Thymus (tissue), 11 donors: ENCODE data around the gene C1QL2. TPM values are rescaled to one million over a fixed set of nuclear protein-coding genes. Genes with fewer than 3 reads are reported as not detected.

Experiments
- DNase-seq, 9 donors: peaks; one replicate each; pipeline ENCODE4 v3.0.0-alpha.2; 2013; ENCODE audit warnings: low spot score in 9 of 9, low read depth in 6 of 9, missing footprints in 1 of 9
- H3K27ac ChIP-seq, 2 donors: one replicate each; pipeline ENCODE4 v1.5.1; 2013; ENCODE audit warnings: control low read depth in 1 of 2, low read depth in 1 of 2, low read length in 1 of 2, mild to moderate bottlenecking in 1 of 2, moderate library complexity in 1 of 2
- H3K27me3 ChIP-seq, 2 donors: one replicate each; pipeline ENCODE4 v1.5.1; 2013; ENCODE audit warnings: low read length in 1 of 2; ENCODE audit not compliant: control insufficient read depth in 2 of 2, insufficient read depth in 1 of 2
- H3K36me3 ChIP-seq, 2 donors: one replicate each; pipeline ENCODE4 v1.5.1; 2013; ENCODE audit warnings: low read length in 1 of 2, mild to moderate bottlenecking in 1 of 2, moderate library complexity in 1 of 2; ENCODE audit not compliant: control insufficient read depth in 2 of 2, insufficient read depth in 2 of 2
- H3K4me1 ChIP-seq, 2 donors: one replicate each; pipeline ENCODE4 v1.5.1; 2013; ENCODE audit warnings: low read length in 2 of 2; ENCODE audit not compliant: control insufficient read depth in 2 of 2, insufficient read depth in 2 of 2
- H3K4me3 ChIP-seq, 2 donors: one replicate each; pipeline ENCODE4 v1.5.1; 2013; ENCODE audit warnings: low read length in 2 of 2, control low read depth in 1 of 2, mild to moderate bottlenecking in 1 of 2
- H3K9me3 ChIP-seq, 2 donors: one replicate each; pipeline ENCODE4 v1.5.1; 2013; ENCODE audit warnings: low read length in 1 of 2, mild to moderate bottlenecking in 1 of 2; ENCODE audit not compliant: control insufficient read depth in 2 of 2, insufficient read depth in 1 of 2
- WGBS: extraction: QIAGEN DNeasy Blood & Tissue Kit; methylation state at CpG from one replicate; pipeline ENCODE4 v1.1.7; 2013; 5-methylcytosine and 5-hydroxymethylcytosine counted together
- polyA plus RNA-seq: library from polyadenylated mRNA; stranded (reverse); fragments of 200-250 nt; gene quantifications from one replicate; pipeline ENCODE4 v1.2.3, GENCODE V29; 2013
- total RNA-seq: library from RNA; stranded (reverse); fragments of 120-200 nt; gene quantifications from one replicate; pipeline ENCODE4 v1.2.4, GENCODE V29; 2013
- donor health status: healthy.

Gene C1QL2
- total and polyA plus RNA-seq, 2 donors, result 0.05 to 0.89 TPM

DNA sequence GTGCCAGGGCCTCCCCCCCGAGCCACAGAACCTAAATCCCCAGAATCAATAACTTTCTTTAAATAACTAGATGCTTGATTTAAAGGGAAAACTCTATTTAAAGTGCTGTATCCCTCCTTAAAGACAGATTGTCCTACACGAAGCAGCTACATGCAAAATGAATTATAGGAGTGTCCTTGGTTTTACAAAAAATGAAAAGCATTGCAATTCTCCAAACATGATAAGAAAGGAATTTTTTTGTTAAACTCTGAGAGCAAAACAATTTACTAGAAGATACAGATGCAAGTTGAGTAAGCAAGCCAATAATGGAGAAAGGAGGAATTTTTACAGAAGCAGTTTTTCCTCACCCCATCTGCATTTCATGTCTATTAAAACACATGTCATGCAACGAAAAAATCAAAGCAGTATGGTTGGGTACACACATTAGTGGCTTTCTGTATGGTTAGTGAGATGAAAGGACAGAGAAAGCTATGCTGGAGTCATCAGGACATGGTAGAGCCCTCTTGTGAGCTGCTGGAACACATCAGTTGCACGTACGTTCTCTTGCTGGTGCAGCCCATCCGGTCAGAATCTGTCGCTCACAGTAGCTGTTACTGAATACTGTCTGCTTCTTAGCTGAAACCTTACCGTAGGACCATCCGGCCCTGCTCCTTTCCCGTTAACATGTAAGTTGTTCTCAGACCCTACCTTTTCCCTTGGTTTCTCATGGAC lies 39.1 kb upstream of the C1QL2 start:
- no peak overlapping the region for H3K27ac ChIP-seq
- no peaks in the 10 kb centered on the region for H3K4me1 ChIP-seq
- peaks cover 0 to 7% of the 10 kb centered on the region in 2 donors for H3K27me3 ChIP-seq
- H3K9me3 ChIP-seq, result no peaks in the 10 kb centered on the region
- 92% methylated on average over 10 of the region's 10 CpGs for WGBS
- H3K4me3 ChIP-seq, result no peak overlapping the region
- no peak for DNase-seq
- H3K36me3 ChIP-seq, result no peaks in the 10 kb centered on the region

DNA sequence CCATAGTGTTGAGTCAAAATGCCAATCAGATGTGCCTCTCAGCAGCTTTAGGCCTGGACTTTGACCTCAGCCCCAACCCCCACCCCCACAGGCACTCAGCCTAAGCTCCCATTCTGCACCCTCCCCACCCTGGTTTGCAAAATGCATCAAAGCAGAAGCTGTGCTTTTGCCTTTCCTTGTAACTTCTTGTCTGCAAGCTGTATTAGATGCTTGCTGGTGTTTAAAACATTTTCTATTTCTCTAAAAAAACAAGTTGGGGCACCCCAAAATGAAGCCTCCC lies 38.5 kb upstream of the C1QL2 start:
- H3K27me3 ChIP-seq, result peaks cover 0 to 7% of the 10 kb centered on the region in 2 donors
- H3K36me3 ChIP-seq, result no peaks in the 10 kb centered on the region
- H3K4me1 ChIP-seq, result no peaks in the 10 kb centered on the region
- DNase-seq, result no peak
- H3K27ac ChIP-seq, result no peak overlapping the region
- no peaks in the 10 kb centered on the region for H3K9me3 ChIP-seq
- H3K4me3 ChIP-seq, result no peak overlapping the region

DNA sequence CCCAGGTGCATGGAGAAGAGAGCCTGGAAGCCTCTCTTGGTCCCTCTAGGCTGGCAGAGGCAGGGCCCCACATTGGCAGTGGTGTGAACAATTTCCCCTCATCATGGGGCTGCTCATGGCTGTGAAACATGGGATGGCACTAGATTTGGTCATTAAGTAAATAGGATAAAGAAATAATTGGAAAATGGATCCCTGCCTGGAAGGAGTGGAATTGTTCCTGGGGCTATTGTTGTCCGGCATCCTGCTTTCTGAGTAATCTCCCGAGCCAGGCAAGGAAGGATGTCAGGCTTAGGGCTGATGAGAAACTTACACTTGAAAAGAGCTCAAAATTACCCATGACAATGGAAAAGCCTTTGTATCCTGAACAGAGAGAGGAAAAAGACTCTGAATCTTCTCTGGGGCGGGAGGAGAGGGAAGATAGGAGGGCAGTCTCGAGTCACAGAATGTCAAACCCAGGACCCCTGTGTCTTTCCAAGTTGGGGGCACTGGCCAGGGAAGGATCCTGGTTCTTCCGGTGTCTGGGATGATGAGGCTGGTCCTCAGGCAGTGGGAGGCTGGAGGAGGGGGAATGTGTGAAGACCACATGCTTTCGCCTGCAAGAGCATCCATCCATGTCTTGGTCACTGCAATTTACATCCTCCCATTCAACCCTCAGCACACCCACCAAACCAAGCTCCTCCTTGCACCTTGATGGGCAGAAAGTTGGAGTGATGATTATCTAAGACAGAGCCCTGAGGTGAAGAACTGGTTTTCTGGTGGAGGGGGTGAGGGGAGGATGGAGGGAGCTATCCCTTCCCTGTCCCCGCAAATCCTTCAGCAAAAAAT lies 38.0 kb upstream of the C1QL2 start:
- no peaks in the 10 kb centered on the region for H3K4me1 ChIP-seq
- H3K27ac ChIP-seq, result no peak overlapping the region
- no peaks in the 10 kb centered on the region for H3K36me3 ChIP-seq
- H3K4me3 ChIP-seq, result no peak overlapping the region
- H3K27me3 ChIP-seq, result peaks cover 0 to 7% of the 10 kb centered on the region in 2 donors
- no peak for DNase-seq
- 88% methylated on average over 7 of the region's 7 CpGs for WGBS
- no peaks in the 10 kb centered on the region for H3K9me3 ChIP-seq

DNA sequence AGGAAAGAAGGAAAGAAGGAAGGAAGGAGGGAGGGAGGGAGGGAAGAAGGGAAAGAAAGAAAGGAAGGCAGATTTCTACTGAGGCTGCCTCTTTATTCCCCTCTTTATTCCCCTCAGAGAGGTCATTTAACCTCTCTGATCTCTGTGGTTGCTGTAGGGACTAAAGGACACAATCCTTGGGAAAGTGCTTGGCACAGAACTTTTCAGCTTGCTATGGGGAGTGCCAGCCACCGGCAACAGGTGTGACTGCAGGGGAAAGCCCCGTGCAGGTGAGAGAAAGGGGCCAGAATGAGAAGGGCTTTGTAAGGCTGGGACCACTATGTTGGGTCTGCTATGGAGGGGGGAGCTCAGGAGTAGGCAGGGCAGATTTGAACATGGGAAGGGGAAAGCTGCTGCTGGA lies 37.3 kb upstream of the C1QL2 start:
- Histone ChIP-seq H3K36me3 (no peaks in the 10 kb centered on the region), H3K27me3 (peaks cover 0 to 7% of the 10 kb centered on the region in 2 donors), H3K4me1 (no peaks in the 10 kb centered on the region), H3K9me3 (no peaks in the 10 kb centered on the region), H3K27ac (no peak overlapping the region), H3K4me3 (no peak overlapping the region)
- WGBS, result 48% methylated on average over 2 of the region's 2 CpGs
- no peak for DNase-seq

DNA sequence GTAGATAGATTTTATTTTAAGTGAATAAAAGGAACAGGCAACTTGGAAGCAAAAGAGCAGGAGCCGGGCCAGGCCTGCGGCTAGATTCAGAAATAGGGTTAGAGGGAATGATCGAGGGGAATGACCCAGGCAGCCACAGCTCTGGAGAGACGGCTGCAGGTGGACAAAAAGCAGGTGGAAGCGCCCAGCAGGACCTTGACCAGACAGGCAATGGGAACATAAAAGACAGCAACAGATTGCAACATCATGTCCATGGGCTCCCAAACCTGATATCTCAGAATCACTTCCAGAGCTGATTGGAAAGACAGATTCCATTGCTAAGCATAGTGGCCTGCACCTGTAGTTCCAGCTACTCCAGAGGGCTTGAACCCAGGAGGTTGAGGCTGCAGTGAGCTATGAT lies 36.5 kb upstream of the C1QL2 start:
- H3K36me3 ChIP-seq, result no peaks in the 10 kb centered on the region
- peaks cover 0 to 7% of the 10 kb centered on the region in 2 donors for H3K27me3 ChIP-seq
- H3K4me1 ChIP-seq, result no peaks in the 10 kb centered on the region
- no peaks in the 10 kb centered on the region for H3K9me3 ChIP-seq
- no peak overlapping the region for H3K27ac ChIP-seq
- 97% methylated on average over 5 of the region's 5 CpGs for WGBS
- DNase-seq, result no peak
- no peak overlapping the region for H3K4me3 ChIP-seq

DNA sequence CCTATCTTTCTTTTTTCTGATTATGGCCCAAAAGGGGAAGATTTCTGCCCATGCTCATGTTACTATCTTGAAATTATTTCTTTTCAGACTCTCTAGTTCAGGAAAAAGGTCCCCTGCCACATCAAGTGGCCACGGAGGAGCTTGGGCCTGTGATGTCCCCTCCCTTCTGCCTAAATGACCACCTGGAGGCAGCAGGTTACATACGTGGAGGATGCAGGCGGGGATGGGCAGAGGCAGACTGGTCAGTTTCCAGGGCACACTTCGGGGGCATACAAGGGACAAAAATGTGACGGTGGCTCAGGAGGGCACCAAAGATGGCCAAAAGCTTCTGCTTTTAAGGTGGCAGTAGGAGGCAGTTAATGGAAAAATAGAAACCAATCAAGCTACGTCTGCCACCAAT lies 34.3 kb upstream of the C1QL2 start:
- DNase-seq, result no peak
- no peak overlapping the region for H3K27ac ChIP-seq
- no peaks in the 10 kb centered on the region for H3K36me3 ChIP-seq
- H3K9me3 ChIP-seq, result no peaks in the 10 kb centered on the region
- no peaks in the 10 kb centered on the region for H3K4me1 ChIP-seq
- H3K27me3 ChIP-seq, result peaks cover 0 to 3% of the 10 kb centered on the region in 2 donors
- WGBS, result 93% methylated on average over 6 of the region's 6 CpGs
- no peak overlapping the region for H3K4me3 ChIP-seq

DNA sequence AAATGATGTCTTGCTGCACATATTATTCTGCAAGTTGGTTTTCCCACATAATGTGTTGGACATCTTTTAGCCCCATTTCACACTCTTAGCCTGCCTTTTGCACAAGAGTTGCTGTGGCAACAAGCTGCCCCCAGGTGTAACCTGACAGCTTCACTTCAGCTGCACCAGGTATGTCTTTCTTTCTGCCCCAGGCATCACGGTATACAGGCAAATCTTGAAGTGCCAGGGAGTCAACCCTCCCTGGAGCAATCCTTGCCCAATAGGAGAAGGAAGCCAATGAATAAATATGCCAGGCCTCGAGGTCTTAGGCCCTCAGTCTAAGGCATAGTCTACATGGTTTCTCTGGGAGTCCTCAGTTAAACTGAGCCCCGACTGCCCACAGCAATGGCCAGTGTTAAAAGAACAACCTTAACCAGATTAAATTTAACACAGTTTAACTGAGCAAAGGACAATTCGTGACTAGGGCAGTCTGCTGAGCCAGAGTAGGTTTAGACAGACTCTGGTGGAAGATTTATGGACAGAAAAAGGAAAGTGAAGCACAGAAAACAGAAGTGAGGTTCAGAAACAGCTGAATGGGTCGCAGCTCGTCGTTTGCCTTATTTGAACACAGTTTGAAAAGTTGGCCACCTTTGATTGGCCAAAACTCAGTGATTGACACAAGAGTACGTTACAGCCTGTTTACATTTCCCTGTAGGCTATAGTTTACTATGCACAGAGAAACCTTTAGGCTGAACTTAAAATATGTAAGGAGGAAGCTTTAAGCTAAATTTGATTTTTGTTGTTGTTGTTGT lies 32.0 kb upstream of the C1QL2 start:
- Histone ChIP-seq H3K27me3 (no peaks in the 10 kb centered on the region), H3K9me3 (no peaks in the 10 kb centered on the region), H3K4me3 (no peak overlapping the region), H3K4me1 (no peaks in the 10 kb centered on the region), H3K36me3 (no peaks in the 10 kb centered on the region), H3K27ac (no peak overlapping the region)
- WGBS, result 40% methylated on average over 8 of the region's 8 CpGs
- no peak for DNase-seq

DNA sequence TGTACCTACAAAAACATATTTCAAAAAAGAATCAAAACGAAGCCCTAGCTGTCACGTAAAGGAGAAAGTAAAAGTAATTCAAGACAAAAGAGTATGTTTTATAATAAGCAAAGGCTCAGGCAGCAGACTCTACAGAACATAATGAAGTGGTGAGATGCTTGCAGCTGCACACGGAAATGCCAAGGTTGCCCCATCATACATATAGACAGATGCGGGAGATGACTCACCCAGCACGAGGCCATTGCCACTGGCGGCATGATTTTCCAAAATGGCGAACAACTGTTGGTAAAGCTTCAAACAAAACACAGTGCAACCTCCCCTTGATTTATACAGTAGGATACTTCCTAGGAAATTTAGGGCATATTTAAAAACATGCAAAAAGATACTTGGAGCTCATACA lies 26.0 kb upstream of the C1QL2 start:
- Histone ChIP-seq H3K4me3 (no peak overlapping the region), H3K4me1 (no peaks in the 10 kb centered on the region)
- WGBS, result 97% methylated on average over 7 of the region's 7 CpGs

DNA sequence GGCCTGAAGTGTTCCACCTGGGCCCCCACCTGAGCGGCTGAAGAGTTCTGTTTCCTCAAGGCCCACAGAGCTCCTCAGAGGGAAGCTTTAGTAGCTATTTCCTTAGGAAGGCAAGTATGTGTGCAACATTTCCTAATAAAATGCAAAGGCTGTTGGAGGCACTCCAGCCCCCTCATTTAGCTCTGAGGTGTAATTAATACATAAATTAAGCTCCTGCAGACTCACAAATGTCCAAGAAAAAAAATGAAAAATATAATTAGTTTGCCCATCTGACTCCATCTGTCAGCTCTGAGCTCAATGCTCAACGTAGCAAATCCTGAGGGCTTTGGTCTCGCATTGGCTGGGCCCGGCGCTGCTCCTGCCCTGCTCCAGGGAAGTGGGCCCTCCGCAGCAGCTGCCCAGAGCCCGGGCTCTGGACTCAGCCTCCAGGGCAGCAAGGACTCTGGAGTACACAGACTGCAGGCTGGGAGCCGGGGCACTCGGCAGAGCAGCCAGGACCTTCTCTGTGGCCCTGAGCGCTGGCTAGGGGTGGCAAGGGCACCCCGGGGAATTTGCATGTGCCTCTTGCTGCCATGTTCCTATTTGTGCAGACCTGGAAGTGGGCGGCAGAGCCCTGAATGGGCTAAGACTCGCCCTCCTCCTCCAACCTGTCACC lies 23.4 kb upstream of the C1QL2 start:
- WGBS, result 91% methylated on average over 13 of the region's 13 CpGs

More for the DNA sequence above, 26.0 kb upstream of the C1QL2 start:
- H3K27me3 ChIP-seq, result no peaks in the 10 kb centered on the region
- H3K9me3 ChIP-seq, result no peaks in the 10 kb centered on the region
- H3K27ac ChIP-seq, result no peak overlapping the region
- no peak for DNase-seq
- no peaks in the 10 kb centered on the region for H3K36me3 ChIP-seq

More for the DNA sequence above, 23.4 kb upstream of the C1QL2 start:
- Histone ChIP-seq H3K4me3 (no peak overlapping the region), H3K9me3 (no peaks in the 10 kb centered on the region), H3K27ac (no peak overlapping the region), H3K27me3 (no peaks in the 10 kb centered on the region), H3K36me3 (no peaks in the 10 kb centered on the region), H3K4me1 (no peaks in the 10 kb centered on the region)
- DNase-seq, result no peak
